Kidney capillary endothelial cell (primary cell): ENCODE results near the gene LRRC27.

Experiments
- DNase-seq: peaks from one replicate; pipeline ENCODE4 v3.0.0-alpha.2; 2018; ENCODE audit warnings: low spot score

LRRC27 gene

DNA sequence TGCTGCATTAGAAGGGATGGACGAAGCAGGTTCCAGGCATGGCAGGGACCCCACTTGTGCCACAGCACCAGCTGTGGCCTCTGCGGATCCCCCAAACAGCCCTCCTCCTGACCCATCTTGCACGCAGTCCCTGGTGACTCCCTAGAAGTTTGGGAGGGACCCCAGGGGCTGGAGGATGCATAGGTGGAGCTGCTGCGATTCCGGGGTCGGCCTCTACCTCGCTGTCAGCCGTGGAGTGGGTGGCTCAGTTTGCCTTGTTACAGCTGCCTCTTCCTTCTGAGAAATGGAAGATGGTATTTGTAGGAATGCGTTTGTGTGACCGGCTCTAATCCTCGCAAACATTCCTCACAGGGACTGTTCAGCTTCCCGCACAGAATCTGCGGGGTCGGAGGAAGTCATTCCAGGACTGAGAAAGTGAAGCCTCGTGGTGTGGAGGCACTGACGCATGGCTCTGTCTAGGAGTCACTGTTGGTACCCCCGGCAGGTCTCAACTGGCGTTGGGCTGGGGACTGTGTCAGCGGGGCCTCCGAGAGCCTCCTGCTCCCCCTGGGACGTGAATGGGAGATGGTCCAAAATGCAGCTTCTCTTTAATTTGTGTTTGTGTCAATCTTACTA, 82.5 kb downstream of the LRRC27 start:
- no peak for DNase-seq

DNA sequence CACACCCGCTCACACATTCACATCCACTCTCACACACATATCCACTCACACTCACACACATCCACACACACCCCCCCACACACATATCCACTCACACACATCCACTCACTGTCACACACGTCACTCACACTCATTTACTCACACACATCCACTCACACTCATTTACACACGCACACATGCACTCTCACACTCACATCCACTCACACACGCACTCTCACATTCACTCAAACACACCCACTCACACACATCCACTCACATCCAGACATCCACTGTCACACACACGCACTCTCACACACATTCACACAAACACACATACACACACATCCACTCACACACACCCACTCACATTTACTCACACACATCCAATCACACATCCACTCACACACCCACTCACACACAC, 83.3 kb downstream of the LRRC27 start:
- no peak for DNase-seq

DNA sequence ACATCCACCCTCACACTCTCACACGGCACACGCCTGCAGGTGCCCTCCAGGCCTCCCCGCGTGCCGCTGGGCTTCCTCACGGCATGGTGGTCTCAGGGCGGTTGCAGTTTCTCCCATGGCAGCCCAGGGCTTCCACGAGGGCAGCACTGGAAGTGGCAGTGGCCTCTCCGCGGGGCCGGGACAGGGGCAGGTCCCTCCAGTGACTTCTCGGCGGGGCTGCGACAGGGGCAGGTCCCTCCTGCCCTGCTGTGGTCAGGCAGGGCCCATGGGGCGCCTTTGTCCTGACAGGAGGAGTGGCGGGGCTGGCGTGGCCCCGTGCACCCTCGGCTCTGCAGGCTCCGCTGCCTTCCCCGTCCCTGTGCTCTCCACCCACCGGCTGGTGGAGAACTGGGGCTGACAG, 84.0 kb downstream of the LRRC27 start:
- no peak for DNase-seq

DNA sequence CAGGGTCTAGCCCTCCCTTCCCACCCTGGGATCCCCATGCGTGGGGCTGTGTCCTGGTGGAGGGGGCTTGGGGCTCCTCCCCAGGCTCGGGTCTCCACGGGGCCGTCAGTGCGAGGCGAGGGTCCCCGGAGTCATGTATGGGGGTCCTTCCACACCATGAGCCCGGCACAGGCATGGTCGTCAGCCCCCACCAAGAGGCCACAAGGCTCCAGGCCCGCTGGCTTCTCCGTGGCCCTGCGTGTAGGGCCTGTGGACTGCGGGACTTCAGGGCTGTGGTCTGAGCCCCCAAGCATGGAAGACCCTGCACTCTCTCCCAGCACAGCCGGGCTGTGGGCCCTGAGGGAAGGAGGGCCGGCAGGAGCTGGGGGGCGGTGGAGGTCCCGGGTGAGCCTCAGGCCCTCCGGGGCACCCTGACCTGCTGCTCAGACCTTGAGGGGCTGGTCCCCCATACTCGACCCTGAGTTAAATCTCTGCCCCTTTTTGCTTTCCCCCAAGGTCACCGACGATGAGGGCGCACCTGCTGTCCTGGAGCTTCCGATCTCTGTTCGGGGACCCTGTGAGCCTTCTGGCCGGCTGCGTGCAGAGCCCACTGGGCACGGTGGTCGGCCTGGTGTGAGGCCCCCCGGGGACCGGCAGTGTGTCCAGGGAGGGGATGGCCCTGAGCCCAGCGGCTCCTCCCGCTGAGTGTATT, 84.7 kb downstream of the LRRC27 start:
- DNase-seq, result no peak

- no peak for DNase-seq
Measured at GRCh38 chr10:132417257-132417910, 85.4 kb downstream of the LRRC27 start.

DNA sequence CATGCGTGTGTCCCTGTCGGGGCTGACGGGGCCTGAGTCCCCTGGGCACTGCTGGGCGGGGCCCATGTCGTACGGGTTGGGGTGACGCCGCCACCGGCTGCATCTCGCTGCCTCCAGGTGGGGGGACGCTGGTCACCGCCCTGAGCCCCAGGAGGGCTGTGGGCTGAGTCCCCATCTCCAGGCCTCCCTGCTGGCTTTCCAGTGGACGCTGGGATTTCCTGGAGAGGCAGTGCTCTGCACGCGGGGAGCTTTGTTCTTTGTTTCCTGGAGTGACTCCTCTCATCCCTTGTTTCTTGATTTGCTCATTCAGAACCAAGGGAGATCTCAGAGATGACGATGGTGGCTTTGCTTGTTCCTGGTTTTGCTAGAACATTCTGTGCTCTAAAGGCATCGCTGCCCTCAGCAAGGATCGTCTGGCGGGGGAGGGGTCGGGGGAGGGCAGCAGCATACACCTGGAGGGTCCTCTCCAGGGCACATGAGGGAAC, 86.0 kb downstream of the LRRC27 start:
- no peak for DNase-seq

DNA sequence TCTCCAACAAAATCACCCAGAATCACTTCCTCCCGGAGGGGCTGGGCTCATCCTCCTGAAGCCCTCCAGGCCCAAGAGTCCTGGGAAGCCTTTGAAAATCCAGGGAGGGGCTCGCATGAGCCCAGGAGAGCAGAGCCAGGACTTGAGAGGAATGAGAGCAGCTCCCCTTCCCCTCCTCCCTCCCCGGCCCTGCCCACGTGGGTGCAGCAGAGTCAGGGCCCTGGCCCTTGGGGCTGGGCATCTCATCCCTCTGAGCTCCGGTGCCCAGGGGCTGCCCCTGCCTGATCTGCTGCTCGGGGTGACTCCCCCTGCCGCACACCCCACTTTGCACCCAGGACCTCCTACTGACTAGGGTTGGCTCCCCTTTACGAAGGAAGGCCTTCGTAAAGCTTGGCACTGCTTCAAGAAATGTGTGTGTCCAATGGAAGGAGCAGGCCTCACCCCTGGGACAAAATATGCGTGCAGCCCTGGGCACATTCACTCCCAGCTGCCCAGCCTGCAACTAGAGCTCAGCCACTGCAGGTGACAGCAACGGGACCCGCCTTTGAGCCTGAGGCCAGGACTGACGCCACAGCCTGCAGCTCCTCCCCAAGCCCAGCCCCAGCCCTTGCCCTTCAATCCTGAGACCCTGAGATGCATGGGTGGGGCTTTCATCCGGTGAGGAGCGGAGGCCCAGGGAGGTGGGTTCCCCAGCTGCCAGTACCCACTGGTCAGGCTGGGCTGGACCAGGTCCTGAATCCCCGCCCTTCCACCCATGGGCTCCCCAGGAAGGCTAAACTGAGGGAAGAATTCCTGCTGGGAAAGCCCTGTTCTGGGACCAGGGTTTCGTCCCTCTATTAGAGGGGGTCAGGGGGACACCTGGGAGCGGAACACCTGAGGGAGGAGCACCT, 86.8 kb downstream of the LRRC27 start:
- DNase-seq, result no peak

DNA sequence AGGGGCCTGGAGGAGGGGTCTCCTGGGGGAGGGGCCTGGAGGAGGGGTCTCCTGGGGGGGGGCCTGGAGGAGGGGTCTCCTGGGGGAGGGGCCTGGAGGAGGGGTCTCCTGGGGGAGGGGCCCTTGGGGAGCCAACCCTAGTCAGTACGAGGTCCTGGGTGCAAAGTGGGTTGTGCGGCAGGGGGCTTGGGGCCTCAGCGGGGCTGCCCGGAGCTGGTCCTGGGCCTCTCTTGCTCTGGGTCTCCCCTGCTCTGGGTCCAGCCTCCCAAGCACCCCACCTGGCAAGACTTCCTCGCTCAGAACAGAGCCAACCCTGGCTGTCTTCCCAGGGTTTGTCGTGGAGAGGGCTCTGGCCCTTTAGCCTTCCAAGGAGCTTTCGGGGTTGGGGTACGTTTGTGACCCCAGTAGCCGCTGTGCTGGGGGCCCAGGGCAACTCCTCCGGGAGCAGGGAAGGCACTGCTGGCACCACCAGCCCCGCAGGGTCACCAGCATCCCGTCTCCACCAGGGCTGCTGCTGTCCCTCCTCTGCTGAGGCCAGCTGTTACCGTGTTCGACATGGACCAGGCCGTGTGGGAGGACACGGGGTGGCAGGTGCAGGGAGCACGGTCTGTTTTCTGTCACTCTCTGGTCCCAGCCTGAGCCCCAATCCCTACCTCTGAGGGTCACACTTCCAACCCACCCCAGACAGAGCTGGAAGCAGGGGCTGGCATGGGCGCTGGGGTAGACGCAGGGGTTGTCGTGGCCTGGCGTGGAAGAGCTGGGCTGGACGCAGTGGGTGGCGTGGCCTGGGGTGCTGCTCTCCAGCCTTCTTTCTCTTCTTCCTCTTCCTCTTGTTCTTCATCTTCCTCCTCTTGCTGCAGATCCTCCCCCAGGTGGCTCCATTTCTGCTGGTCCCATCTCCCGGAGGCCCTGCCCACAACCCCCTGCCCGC, 87.8 kb downstream of the LRRC27 start:
- DNase-seq, result no peak

GRCh38 chr10:132420469-132420980, 88.5 kb downstream of the LRRC27 start:
- no peak for DNase-seq

DNA sequence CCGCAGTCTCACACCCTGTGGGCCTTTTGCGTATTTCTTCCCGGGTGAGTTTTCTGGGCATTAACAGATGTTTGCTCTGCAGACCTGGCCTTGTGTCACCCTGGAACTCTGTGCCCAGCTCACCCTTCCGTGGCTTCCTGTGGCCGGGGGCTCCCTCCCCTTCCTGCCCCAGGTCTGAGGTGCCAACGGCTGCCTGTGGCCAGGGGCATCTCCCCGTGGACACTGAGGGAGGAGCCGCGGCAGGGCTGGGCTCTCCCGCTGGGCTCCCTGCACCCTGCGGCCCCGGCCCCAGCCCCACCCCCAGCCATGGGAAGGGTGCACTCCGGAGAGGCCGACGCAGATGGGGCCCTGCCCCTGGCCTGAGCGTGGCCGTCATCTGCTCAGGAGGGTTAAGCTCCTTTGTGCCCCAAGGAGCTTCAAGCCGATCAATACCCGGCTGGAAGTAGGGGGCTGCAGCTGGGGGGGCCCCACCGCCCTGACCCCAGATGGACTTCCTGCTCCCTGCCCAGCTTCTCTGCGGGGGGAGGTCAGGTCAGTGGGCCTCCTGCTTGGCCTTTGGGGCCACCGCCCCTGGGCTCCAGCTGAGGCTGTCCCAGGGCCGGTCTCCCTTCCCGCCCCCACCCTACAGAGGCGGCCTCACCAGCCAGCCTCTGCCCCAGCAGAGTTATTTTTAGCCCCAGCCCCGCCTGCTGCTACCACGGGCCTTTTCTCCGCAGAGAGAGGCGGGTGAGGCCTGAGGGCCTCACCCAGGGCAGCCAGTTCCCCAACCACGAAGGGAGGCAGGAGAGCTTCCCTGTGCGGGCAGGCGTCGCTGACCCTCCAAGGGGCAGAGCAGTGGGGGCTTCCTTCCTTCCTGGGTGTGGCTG, 89.2 kb downstream of the LRRC27 start:
- no peak for DNase-seq

DNA sequence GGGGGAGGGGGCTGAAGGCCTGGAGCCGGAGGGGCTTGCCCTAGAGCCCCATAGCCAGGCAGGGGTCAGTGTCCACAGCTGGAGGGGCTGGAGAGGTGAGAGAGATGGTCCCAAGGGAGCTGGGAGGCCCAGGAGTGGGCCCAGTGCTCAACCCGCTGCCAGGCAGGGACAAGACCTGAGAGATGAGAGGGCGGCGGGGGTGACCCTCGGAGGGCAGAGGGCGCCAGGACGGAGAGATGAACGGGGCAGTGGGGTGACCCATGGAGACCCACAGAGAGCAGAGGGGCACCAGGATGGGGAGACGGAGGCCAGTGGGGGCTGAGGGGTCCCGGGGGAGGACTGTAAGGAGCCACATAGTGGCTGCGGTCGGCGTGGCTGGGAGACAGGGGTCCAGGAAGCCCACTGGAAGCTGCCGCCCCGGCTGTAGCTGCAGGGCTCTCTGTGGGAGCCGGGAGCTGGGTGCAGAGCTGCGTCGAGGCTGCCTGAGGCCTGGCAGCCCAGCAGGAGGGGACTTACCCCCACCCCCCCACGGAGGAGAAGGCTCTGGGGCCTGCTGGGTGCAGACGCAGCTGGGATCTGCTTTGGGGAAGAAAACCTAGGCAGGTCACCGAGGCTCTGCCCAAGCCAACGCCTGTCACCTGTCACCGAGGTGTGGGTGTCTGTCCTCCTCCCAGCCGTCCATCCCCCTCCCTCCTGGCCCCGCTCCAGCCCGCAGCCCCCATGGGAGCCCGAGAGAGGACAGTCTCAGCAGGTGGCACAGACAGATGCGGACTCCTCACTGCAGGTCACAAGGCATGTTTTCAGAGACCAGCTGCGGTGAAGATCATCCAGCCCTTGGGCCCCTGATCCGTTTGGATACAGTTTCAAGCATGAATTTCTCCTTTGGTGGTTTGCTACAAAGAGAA, 90.1 kb downstream of the LRRC27 start:
- no peak for DNase-seq

- DNase-seq, result no peak
Measured at GRCh38 chr10:132422903-132423825, 91.2 kb downstream of the LRRC27 start.

- DNase-seq, result no peak
Measured at GRCh38 chr10:132423966-132424861, 92.2 kb downstream of the LRRC27 start.

DNA sequence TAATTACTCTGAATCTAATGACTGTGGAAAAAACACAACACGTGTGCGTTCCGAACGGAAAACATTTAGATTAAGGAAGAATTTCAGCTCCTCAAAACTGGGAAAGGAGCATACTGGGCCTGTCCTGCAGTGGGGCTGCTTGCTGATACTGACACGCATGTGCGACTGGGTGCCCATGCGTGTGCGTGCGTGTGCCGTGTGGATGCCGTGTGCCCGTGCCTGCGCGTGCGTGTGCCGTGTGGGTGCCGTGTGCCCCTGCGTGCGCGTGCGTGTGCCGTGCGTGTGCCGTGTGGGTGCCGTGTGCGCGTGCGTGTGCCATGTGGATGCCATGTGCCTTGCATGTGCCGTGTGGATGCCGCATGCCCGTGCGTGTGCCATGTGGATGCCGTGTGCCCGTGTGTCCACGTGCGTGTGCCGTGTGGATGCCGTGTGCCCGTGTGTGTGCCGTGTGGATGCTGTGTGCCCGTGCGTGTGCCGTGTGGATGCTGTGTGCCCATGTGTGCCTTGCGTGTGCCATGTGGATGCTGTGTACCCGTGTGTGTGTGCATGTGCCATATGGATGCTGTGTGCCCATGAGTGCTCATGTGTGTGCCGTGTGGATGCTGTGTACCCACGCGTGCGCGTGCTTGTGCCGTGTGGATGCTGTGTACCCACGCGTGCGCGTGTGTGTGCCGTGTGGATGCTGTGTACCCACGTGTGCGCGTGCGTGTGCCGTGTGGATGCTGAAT, 93.2 kb downstream of the LRRC27 start:
- no peak for DNase-seq

GRCh38 chr10:132425757-132426155, 93.8 kb downstream of the LRRC27 start:
- DNase-seq, result no peak
